ENCODE data around the gene OGFOD2.
"Not testable (repeated sequence)": the region's sequence is repeated elsewhere in the genome, so short reads cannot be mapped to it uniquely, and the experiment has no call there.

Gene OGFOD2

DNA sequence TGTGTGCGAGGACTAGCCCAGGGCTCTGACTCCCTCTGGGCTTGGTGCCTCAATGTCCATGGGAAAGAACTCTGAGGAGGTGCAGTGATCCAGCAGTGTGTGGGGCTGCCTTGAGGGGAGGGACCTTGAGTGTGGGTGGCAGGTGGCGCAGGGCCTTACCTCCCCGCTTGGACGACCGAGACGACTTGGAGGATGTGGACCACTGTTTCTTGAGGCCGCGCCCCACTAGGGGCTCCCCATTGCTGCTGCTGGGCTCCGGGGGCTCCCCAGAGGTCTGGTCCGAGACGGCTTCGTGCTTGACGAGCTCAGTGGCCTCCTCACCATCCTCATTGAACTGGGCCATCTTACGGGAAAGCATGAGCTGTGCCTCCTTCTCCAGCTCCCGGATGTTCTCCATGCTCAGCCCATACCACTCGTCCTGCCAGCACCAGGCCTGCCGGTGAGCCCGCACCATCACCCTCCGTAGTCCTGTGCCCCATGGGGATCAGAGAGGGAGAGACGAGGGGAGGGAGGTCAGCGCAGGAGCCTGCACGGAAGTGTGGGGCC lies 30.1 kb downstream of the OGFOD2 start:
- TF ChIP-seq, protein P1, sequence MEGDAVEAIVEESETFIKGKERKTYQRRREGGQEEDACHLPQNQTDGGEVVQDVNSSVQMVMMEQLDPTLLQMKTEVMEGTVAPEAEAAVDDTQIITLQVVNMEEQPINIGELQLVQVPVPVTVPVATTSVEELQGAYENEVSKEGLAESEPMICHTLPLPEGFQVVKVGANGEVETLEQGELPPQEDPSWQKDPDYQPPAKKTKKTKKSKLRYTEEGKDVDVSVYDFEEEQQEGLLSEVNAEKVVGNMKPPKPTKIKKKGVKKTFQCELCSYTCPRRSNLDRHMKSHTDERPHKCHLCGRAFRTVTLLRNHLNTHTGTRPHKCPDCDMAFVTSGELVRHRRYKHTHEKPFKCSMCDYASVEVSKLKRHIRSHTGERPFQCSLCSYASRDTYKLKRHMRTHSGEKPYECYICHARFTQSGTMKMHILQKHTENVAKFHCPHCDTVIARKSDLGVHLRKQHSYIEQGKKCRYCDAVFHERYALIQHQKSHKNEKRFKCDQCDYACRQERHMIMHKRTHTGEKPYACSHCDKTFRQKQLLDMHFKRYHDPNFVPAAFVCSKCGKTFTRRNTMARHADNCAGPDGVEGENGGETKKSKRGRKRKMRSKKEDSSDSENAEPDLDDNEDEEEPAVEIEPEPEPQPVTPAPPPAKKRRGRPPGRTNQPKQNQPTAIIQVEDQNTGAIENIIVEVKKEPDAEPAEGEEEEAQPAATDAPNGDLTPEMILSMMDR (IDR thresholded peaks at IDR 0.05; ENCODE audit: insufficient read depth, low read depth, low read length, missing control alignments), result no peak
- DNase-seq (ENCODE audit: low read depth), result no peak
- H3K4me3 ChIP-seq (ENCODE audit: low read depth, low read length), result no peak overlapping the region

- TF ChIP-seq, protein P1 (IDR thresholded peaks at IDR 0.05; ENCODE audit: insufficient read depth, low read depth, low read length, missing control alignments), result no peak
- no peak for DNase-seq (ENCODE audit: low read depth)
- no peak overlapping the region for H3K4me3 ChIP-seq (ENCODE audit: low read depth, low read length)
Observed at GRCh38 chr12:123006977-123007376, 31.9 kb downstream of the OGFOD2 start.

- DNase-seq (ENCODE audit: low read depth), result no peak
- TF ChIP-seq, protein P1 (IDR thresholded peaks at IDR 0.05; ENCODE audit: insufficient read depth, low read depth, low read length, missing control alignments), result no peak
Observed at GRCh38 chr12:123010110-123010509, 35.1 kb downstream of the OGFOD2 start.

DNA sequence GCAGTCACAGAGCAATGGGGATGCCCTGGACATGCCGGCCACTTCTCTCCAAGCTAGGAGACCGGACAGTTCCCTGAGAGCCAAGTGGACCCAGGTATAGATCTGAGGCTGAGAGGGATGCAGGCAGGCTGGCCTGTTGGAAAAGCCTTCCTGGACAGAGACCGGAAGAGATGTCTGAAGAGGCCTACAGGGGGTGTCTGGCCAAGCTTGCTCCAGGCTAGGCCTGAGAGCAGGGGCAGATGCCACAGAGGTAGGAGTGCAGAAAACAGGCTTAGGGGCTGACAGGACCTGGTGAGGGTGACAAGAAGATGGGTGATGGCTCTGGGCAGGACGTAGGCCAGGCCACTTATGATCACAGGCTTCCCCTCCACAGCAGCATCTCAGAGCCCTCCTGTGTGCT lies 35.6 kb downstream of the OGFOD2 start:
- H3K4me3 ChIP-seq (ENCODE audit: low read depth, low read length), result no peak overlapping the region
- TF ChIP-seq, protein P1 (IDR thresholded peaks at IDR 0.05; ENCODE audit: insufficient read depth, low read depth, low read length, missing control alignments), result no peak
- DNase-seq (ENCODE audit: low read depth), result no peak

More at GRCh38 chr12:123010110-123010509, 35.1 kb downstream of the OGFOD2 start:
- H3K4me3 ChIP-seq (ENCODE audit: low read depth, low read length), result no peak overlapping the region

DNA sequence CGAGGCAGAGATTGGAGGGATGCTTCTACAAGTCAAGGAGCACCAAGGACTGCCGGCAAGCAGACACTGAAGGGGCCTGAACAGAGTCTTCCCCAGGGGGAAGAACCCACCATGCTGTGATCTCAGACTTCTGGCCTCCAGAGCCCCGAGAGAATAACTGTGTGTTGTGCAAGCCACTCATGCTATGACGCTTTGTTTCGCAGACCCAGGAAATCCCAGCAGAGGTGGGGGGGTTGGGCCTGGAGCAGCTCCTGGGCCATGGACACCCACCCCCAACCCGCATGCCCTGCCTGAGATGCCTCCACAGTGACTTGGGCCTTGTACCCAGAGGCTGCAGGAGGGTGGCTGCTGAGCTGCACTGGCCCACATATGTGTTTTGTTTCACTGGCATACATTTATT lies 36.7 kb downstream of the OGFOD2 start:
- H3K4me3 ChIP-seq (ENCODE audit: low read depth, low read length), result no peak overlapping the region
- TF ChIP-seq, protein P1 (IDR thresholded peaks at IDR 0.05; ENCODE audit: insufficient read depth, low read depth, low read length, missing control alignments), result no peak
- no peak for DNase-seq (ENCODE audit: low read depth)

DNA sequence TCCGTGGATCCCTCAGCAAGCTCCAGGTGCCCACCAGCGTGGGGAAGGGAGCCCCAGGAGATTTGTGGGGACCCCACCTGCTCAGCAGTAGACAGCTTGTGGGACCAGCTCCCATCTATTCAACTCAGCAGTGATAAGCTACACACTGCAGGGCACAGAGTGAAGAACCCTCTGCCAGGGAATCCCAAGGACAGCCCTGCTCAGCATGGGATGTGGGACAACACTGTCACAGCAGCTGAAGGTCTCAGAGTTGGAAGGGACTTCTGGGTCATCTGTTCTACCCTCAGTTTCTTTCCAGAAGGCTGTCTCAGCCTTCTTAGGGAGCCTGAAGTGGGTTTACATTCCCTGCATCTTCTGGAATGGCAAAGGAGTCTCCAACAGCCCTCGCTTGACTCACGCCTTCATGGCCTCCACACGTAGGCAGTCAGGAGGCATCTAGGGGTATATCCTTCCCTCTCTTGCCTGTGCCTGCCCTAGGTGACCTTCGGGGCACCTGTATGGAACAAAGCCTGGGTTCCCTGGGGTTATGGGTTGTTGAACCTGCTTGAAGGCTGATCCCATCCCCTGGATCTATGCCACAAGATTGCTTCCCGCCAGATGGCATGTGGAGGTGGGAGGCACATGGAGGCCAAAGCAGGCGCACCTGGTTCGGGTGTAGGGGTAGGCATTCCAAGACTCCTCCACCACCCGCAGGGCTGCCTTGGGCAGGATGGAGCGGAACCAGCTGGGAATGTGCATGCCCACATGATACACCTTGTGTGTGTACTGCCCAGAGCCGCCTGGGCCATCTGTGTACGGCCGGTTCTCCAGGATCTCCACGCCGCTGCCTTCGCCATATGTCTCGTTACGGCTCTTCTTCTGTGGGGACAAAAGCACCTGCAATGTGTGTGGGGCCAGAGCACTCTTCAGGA lies 38.4 kb downstream of the OGFOD2 start:
- no peak for DNase-seq (ENCODE audit: low read depth)
- TF ChIP-seq, protein P1 (IDR thresholded peaks at IDR 0.05; ENCODE audit: insufficient read depth, low read depth, low read length, missing control alignments), result no peak
- no peak overlapping the region for H3K4me3 ChIP-seq (ENCODE audit: low read depth, low read length)

DNA sequence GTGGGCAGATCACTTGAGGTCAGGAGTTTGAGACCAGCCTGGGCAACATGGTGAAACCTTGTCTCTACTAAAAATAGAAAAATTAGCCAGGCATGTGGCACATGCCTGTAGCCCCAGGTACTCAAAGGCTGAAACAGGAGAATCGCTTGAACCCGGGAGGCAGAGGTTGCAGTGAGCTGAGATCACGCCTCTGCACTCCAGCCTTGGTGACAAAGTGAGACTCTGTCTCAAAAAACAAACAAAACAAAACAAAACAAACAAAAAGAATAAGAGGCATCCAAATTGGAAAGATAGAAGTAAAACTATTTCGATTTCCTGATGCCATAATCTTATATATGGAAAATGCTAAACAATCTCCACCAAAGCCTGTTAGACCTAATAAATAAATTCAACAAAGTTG lies 39.4 kb downstream of the OGFOD2 start:
- H3K4me3 ChIP-seq (ENCODE audit: low read depth, low read length); DNase-seq (ENCODE audit: low read depth): not testable (repeated sequence)

Measured in GM12865 (cell line).